Ishikawa (cell line): ENCODE results near the gene PPP1R16B.

Source experiments
- CEBPB ChIP-seq: IDR thresholded peaks from 2 replicates; pipeline ENCODE4 v1.6.1; 2012
- CREB1 ChIP-seq: IDR thresholded peaks from 2 replicates; pipeline ENCODE4 v1.6.1; 2012; ENCODE audit warnings: low read depth
- EGR1 ChIP-seq: IDR thresholded peaks from 2 replicates; pipeline ENCODE4 v1.6.1; 2012
- EP300 ChIP-seq: IDR thresholded peaks from 2 replicates; pipeline ENCODE4 v1.6.1; 2012; ENCODE audit warnings: borderline replicate concordance
- FOXM1 ChIP-seq: IDR thresholded peaks from 2 replicates; pipeline ENCODE4 v1.6.1; 2012; ENCODE audit warnings: low read depth, borderline replicate concordance
- NFIC ChIP-seq: IDR thresholded peaks from 2 replicates; pipeline ENCODE4 v1.6.1; 2012
- RAD21 ChIP-seq: IDR thresholded peaks from 2 replicates; pipeline ENCODE4 v1.6.1; 2012; ENCODE audit warnings: low read depth
- TAF1 ChIP-seq: IDR thresholded peaks from 2 replicates; pipeline ENCODE4 v1.6.1; 2012; ENCODE audit warnings: low read depth, mild to moderate bottlenecking
- TCF12 ChIP-seq: IDR thresholded peaks from 2 replicates; pipeline ENCODE4 v1.6.1; 2012; ENCODE audit warnings: low read depth
- TEAD4 ChIP-seq: IDR thresholded peaks from 2 replicates; pipeline ENCODE4 v1.6.1; 2012
- YY1 ChIP-seq: IDR thresholded peaks from 2 replicates; pipeline ENCODE4 v1.6.1; 2012; ENCODE audit warnings: low read depth
- ZBTB7A ChIP-seq: IDR thresholded peaks from 2 replicates; pipeline ENCODE4 v1.6.1; 2012; ENCODE audit warnings: low read depth
- TF ChIP-seq, protein P1 (sequence below): IDR thresholded peaks from 2 replicates; pipeline ENCODE4 v1.6.1; 2012
- TF ChIP-seq, protein P2 (sequence below): IDR thresholded peaks from 2 replicates; pipeline ENCODE4 v1.6.1; 2012
- TF ChIP-seq, protein P3 (sequence below): IDR thresholded peaks from 2 replicates; pipeline ENCODE4 v1.6.1; 2012; ENCODE audit warnings: low read depth, mild to moderate bottlenecking

The PPP1R16B gene

DNA sequence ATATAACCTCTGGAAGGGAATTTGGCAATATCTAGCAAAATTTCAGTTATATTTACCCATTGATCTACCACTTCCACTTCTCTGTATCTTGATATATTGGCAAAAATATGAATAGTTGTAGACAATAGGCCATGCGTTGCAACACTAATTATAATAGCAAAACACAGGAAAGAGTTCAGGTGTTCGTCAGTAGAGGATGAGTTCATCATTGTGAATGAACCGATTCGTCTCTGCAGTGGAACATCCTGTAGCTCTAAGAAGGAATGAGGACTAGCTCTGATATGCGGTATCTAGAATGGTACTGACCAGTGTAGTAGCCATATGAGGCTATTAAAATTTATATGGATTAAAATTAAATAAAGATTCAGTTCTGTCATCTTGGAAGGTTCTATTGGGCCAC lies 129.0 kb downstream of the PPP1R16B start:
- TF ChIP-seq EGR1: no peak
- TF ChIP-seq CEBPB: no peak
- TF ChIP-seq NFIC: no peak
- no peak for TF ChIP-seq TAF1
- no peak for TF ChIP-seq EP300
- no peak for TF ChIP-seq YY1
- no peak for TF ChIP-seq TCF12
- TF ChIP-seq, protein P1, sequence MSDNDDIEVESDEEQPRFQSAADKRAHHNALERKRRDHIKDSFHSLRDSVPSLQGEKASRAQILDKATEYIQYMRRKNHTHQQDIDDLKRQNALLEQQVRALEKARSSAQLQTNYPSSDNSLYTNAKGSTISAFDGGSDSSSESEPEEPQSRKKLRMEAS: no peak
- TF ChIP-seq, protein P2, sequence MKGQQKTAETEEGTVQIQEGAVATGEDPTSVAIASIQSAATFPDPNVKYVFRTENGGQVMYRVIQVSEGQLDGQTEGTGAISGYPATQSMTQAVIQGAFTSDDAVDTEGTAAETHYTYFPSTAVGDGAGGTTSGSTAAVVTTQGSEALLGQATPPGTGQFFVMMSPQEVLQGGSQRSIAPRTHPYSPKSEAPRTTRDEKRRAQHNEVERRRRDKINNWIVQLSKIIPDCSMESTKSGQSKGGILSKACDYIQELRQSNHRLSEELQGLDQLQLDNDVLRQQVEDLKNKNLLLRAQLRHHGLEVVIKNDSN: no peak
- TF ChIP-seq FOXM1: no peak
- TF ChIP-seq, protein P3, sequence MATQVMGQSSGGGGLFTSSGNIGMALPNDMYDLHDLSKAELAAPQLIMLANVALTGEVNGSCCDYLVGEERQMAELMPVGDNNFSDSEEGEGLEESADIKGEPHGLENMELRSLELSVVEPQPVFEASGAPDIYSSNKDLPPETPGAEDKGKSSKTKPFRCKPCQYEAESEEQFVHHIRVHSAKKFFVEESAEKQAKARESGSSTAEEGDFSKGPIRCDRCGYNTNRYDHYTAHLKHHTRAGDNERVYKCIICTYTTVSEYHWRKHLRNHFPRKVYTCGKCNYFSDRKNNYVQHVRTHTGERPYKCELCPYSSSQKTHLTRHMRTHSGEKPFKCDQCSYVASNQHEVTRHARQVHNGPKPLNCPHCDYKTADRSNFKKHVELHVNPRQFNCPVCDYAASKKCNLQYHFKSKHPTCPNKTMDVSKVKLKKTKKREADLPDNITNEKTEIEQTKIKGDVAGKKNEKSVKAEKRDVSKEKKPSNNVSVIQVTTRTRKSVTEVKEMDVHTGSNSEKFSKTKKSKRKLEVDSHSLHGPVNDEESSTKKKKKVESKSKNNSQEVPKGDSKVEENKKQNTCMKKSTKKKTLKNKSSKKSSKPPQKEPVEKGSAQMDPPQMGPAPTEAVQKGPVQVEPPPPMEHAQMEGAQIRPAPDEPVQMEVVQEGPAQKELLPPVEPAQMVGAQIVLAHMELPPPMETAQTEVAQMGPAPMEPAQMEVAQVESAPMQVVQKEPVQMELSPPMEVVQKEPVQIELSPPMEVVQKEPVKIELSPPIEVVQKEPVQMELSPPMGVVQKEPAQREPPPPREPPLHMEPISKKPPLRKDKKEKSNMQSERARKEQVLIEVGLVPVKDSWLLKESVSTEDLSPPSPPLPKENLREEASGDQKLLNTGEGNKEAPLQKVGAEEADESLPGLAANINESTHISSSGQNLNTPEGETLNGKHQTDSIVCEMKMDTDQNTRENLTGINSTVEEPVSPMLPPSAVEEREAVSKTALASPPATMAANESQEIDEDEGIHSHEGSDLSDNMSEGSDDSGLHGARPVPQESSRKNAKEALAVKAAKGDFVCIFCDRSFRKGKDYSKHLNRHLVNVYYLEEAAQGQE: no peak

DNA sequence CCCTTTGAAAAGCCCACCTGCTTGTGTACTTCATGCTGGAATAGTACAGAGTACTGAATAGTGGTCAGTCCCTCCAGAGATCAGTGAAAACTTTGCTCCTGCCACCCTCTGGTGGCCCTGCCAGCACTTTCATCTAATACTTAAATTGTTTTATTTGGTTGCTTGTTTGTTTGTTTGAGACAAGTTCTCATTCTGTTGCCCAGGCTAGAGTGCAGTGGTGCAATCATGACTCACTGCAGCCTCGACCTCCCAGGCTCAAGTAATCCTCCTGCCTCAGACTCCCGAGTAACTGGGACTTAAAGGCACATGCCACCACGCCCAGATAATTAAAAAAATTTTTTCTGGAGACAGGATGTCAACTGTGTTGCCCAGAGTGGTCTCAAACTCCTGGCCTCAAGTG lies 129.8 kb downstream of the PPP1R16B start:
- no peak for TF ChIP-seq CEBPB
- TF ChIP-seq NFIC: no peak
- TF ChIP-seq YY1: no peak
- TF ChIP-seq, protein P3: no peak
- TF ChIP-seq ZBTB7A: no peak
- no peak for TF ChIP-seq CREB1
- TF ChIP-seq EGR1: no peak
- TF ChIP-seq TCF12: no peak
- TF ChIP-seq TAF1: no peak
- TF ChIP-seq FOXM1: no peak

DNA sequence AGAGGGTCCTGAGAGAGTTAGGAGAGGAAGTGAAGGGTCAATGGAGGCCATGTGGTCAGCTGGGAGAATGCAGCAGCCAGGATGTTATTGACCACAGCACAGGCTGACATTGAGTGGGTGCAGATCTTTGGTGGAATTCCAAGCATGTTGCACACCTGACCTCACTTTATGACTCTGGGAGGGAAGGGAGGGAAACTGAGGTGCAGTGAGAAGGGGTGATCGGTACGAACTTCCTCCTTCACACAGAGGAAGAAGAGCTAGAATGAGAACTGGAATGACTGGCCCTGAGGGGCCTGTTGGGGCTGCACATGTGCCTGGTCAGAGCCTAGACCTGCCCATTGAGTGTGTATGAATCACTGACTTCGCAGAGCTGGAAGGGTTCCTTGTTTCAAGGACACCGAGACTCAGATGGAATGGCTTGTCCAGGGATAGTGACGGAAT lies 130.5 kb downstream of the PPP1R16B start:
- TF ChIP-seq NFIC (no peak), TAF1 (no peak), TEAD4 (no peak), ZBTB7A (no peak), CREB1 (no peak), EP300 (no peak), RAD21 (no peak), EGR1 (no peak), FOXM1 (no peak), YY1 (no peak), TCF12 (no peak)
- TF ChIP-seq, protein P1: no peak
- TF ChIP-seq, protein P2: no peak
- TF ChIP-seq, protein P3: no peak

DNA sequence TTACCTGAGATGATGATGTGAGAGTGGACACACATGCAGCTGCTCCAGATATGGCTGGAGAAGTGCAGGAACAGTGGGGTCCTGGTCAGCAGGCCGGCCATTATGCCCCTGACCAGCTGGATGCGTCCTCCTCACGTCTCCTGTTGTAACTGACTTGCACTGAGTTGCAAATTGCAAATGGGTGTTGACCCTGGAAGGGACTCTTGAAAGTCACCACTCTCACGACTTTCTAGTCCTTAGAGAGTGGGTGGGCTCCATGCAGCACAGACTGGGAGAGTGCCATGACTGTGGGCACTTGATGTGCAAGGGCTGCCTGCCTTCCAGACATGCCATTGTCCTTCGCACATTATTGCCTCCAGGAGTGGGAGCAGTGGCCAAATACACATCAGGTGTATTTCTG lies 131.5 kb downstream of the PPP1R16B start:
- no peak for TF ChIP-seq YY1
- no peak for TF ChIP-seq TAF1
- TF ChIP-seq, protein P3: no peak
- TF ChIP-seq, protein P2: no peak
- TF ChIP-seq CEBPB: no peak
- no peak for TF ChIP-seq EP300
- TF ChIP-seq TEAD4: no peak
